Endothelial cell of umbilical vein (primary cell): ENCODE results near the gene DBP. TPM values are rescaled to one million over a fixed set of nuclear protein-coding genes. Genes with fewer than 3 reads are reported as not detected.
A peak's percentile ranks its signal among the peaks of the same experiment; 100 is the strongest.

Source experiments
- BruUV-seq: library from RNA; stranded (reverse); fragments of 400-500 nt; replicated peaks from 2 replicates; lab custom pipeline; 2021; lab: Mats Ljungman, UMichigan
- CTCF ChIA-PET: fragments of 300-600, 350-600 bp; sonication (Branson Sonifier 250); formaldehyde crosslinking; loops from one replicate; lab custom pipeline; 2021; ENCODE audit warnings: antibody characterized with exemption, inconsistent platforms; lab: Charles Lee
- POLR2A ChIA-PET: fragments of 300-600, 350-600 bp; sonication (Branson Sonifier 250); formaldehyde crosslinking; loops from one replicate; lab custom pipeline; 2021; ENCODE audit warnings: antibody characterized with exemption, inconsistent platforms; lab: Charles Lee
- DNase-seq: peaks from one replicate; pipeline ENCODE4 v3.0.0-alpha.2; 2011; ENCODE audit warnings: low read depth, low spot score
- FAIRE-seq: peaks from 2 replicates; lab custom pipeline; 2011; peaks lifted over from hg19 to GRCh38; lab: Jason Lieb, UNC
- H2AFZ ChIP-seq: 2 replicates; pipeline ENCODE4 v1.6.0; 2012; ENCODE audit warnings: low read depth, low read length, control low read depth, inconsistent platforms
- H3K27ac ChIP-seq: 2 replicates; pipeline ENCODE4 v1.5.1; 2011; ENCODE audit warnings: low read depth, mild to moderate bottlenecking, control low read depth, low read length, moderate library complexity; ENCODE audit not compliant: insufficient read depth
- H3K27me3 ChIP-seq, 2 experiments: 2 replicates each; pipeline versions ENCODE4 v1.6.0 to v1.6.1; 2011; ENCODE audit warnings: low read length in 2 of 2, mixed read lengths in 1 of 2; ENCODE audit not compliant: control insufficient read depth in 2 of 2, insufficient read depth in 2 of 2
- H3K36me3 ChIP-seq, 2 experiments: 2 replicates in 1 of 2; 3 replicates in 1 of 2; pipeline ENCODE4 v1.5.1; 2011; ENCODE audit warnings: low read length in 2 of 2, mild to moderate bottlenecking in 1 of 2, moderate library complexity in 1 of 2; ENCODE audit not compliant: control insufficient read depth in 2 of 2, insufficient read depth in 2 of 2; ENCODE audit errors: extremely low read depth in 1 of 2
- H3K4me1 ChIP-seq: 3 replicates; pipeline ENCODE4 v1.5.1; 2011; ENCODE audit warnings: mild to moderate bottlenecking, low read length; ENCODE audit not compliant: control insufficient read depth, insufficient read depth; ENCODE audit errors: extremely low read depth
- H3K4me2 ChIP-seq: 2 replicates; pipeline ENCODE4 v1.6.1; 2011; ENCODE audit warnings: low read length, control low read depth, mixed read lengths; ENCODE audit not compliant: insufficient read depth
- H3K4me3 ChIP-seq, 3 experiments: fragments of 200-600 bp in 1 of 3; sonication (generic), shearing (Covaris generic) in 1 of 3; replicated peaks in 1 of 3; 2 replicates each; pipeline ENCODE4 v1.5.1; 2011 to 2016; ENCODE audit warnings: control low read depth in 3 of 3, low read length in 3 of 3, mild to moderate bottlenecking in 2 of 3, inconsistent platforms in 1 of 3, low read depth in 1 of 3, moderate library complexity in 1 of 3; ENCODE audit not compliant: insufficient read depth in 1 of 3
- H3K79me2 ChIP-seq: 2 replicates; pipeline ENCODE4 v1.6.0; 2012; ENCODE audit warnings: low read length, inconsistent platforms; ENCODE audit not compliant: control insufficient read depth, insufficient read depth
- H3K9ac ChIP-seq: replicated peaks from 2 replicates; pipeline ENCODE3; 2011; ENCODE audit warnings: low read length, control low read depth; ENCODE audit not compliant: insufficient read depth; ENCODE audit errors: extremely low read depth
- H3K9me1 ChIP-seq: replicated peaks from 3 replicates; pipeline ENCODE4 v1.6.0; 2011; ENCODE audit warnings: mild to moderate bottlenecking, low read length; ENCODE audit not compliant: control insufficient read depth, insufficient read depth; ENCODE audit errors: extremely low read depth
- H3K9me3 ChIP-seq: replicated peaks from 2 replicates; pipeline ENCODE4 v1.5.1; 2012; ENCODE audit warnings: low read length, inconsistent platforms; ENCODE audit not compliant: control insufficient read depth, insufficient read depth
- H4K20me1 ChIP-seq: replicated peaks from 2 replicates; pipeline ENCODE3; 2011; ENCODE audit warnings: mild to moderate bottlenecking, low read length; ENCODE audit not compliant: control insufficient read depth, insufficient read depth; ENCODE audit errors: extremely low read depth
- CTCF ChIP-seq, 2 donors: IDR thresholded peaks; 1 replicate in 1 of 2; 2 replicates in 1 of 2; pipeline ENCODE4 v1.5.1; 2011; ENCODE audit warnings: low read length in 2 of 2, mild to moderate bottlenecking in 2 of 2, moderate library complexity in 2 of 2, control low read depth in 1 of 2, inconsistent platforms in 1 of 2, low read depth in 1 of 2; ENCODE audit not compliant: insufficient read depth in 1 of 2; ENCODE audit errors: extremely low read depth in 1 of 2
- EZH2 ChIP-seq: IDR thresholded peaks from 2 replicates; pipeline ENCODE4 v1.6.1; 2012; ENCODE audit warnings: borderline replicate concordance, low read depth, mild to moderate bottlenecking, moderate library complexity, low read length, inconsistent platforms; ENCODE audit not compliant: severe bottlenecking
- FOS ChIP-seq: IDR thresholded peaks from 2 replicates; pipeline ENCODE4 v1.6.1; 2011; ENCODE audit warnings: mild to moderate bottlenecking, low read length, moderate library complexity, borderline replicate concordance; ENCODE audit not compliant: insufficient read depth
- GATA2 ChIP-seq: IDR thresholded peaks from 2 replicates; pipeline ENCODE4 v1.7.0; 2011; ENCODE audit warnings: low read depth, mild to moderate bottlenecking, moderate library complexity, mixed read lengths, low read length; ENCODE audit not compliant: insufficient read length, insufficient read depth
- JUN ChIP-seq: IDR thresholded peaks from 2 replicates; pipeline ENCODE4 v1.6.1; 2011; ENCODE audit warnings: borderline replicate concordance, low read depth; ENCODE audit not compliant: insufficient read length, insufficient read depth
- MAX ChIP-seq: IDR thresholded peaks from 2 replicates; pipeline ENCODE4 v1.6.1; 2011; ENCODE audit not compliant: insufficient read depth, insufficient read length
- MYC ChIP-seq: IDR thresholded peaks from one replicate; pipeline ENCODE4 v1.6.1; 2011; ENCODE audit warnings: mild to moderate bottlenecking, low read depth, low read length
- POLR2A ChIP-seq: IDR thresholded peaks from 2 replicates; pipeline ENCODE4 v1.6.1; 2012; ENCODE audit warnings: low read depth, mild to moderate bottlenecking, control low read depth, low read length
- POLR2AphosphoS5 ChIP-seq: IDR thresholded peaks from 2 replicates; pipeline ENCODE4 v1.6.1; 2012; ENCODE audit warnings: low read depth, mild to moderate bottlenecking, control low read depth, low read length, moderate library complexity; ENCODE audit not compliant: insufficient read depth
- dilution Hi-C: fragments of 300-500 bp; cut with MboI; formaldehyde crosslinking; loops from one replicate; pipeline ENCODE4 v1.15.0; 2019; ENCODE audit warnings: low sequenced_read_pairs; ENCODE audit not compliant: extremely low pct_ligation_motif_present
- intact Hi-C: fragments of 100-400 bp; cut with micrococcal nuclease; formaldehyde crosslinking; loops from one replicate; pipeline ENCODE4 v1.10.0; 2022
- polyA plus RNA-seq, 4 experiments: library from polyadenylated mRNA; depleted of rRNA in 3 of 4; stranded (reverse) in 3 of 4; unstranded in 1 of 4; fragments of >200 nt; gene quantifications; 2 replicates each; pipeline versions ENCODE4 v1.2.1 to v1.2.3, GENCODE V29; 2011 to 2012; ENCODE audit warnings: missing spikeins in 1 of 4
- total RNA-seq: library from RNA; stranded (reverse); gene quantifications from 2 replicates; pipeline ENCODE4 v1.2.3, GENCODE V29; 2021

Gene DBP
- total and polyA plus RNA-seq, 2 donors (not counting 3 experiments of a cell fraction or from before 2014, with no cell fraction given) = 1.5 to 1.8 TPM

- FAIRE-seq (peak; percentile 99), DNase-seq (peak; percentile 100)
- Histone ChIP-seq H3K36me3 (peaks cover 19 to 24% of the 10 kb centered on the region in 2 experiments), H3K27me3 (no peaks in the 10 kb centered on the region), H4K20me1 (no peaks in the 10 kb centered on the region), H3K4me3 (peak within 1 kb of the TSS; percentile 85 to 99 (median 96)), H3K4me2 (peak within 1 kb of the TSS; percentile 99), H3K79me2 (peaks cover 38% of the 10 kb centered on the region), H3K9me3 (no peaks in the 10 kb centered on the region), H3K4me1 (peaks cover 31% of the 10 kb centered on the region), H3K9ac (peak within 1 kb of the TSS; percentile 99), H2AFZ (peak within 1 kb of the TSS; percentile 81), H3K9me1 (no peaks in the 10 kb centered on the region), H3K27ac (peak within 1 kb of the TSS; percentile 86)
- peak; percentile 2 for TF ChIP-seq JUN
- peak; percentile 47 for TF ChIP-seq MYC
- TF ChIP-seq MAX = peak; percentile 59
- TF ChIP-seq POLR2AphosphoS5 = peak; percentile 98
- peak; percentile 96 for TF ChIP-seq POLR2A
- no peak for TF ChIP-seq EZH2
- TF ChIP-seq GATA2 = peak; percentile 23
- peak; percentile 18 for TF ChIP-seq FOS
- TF ChIP-seq CTCF (IDR thresholded peaks at IDR 0.05; ENCODE audit: extremely low read depth in 1 of 2, insufficient read depth in 1 of 2, low read depth in 1 of 2, low read length in 2 of 2) = no peak
- dilution Hi-C loops = no loop called here
- BruUV-seq = no TSS peak
- intact Hi-C loops = loop anchor here (1.0 kb wide), 1 partner anchor 18 kb away; the partner anchor contains the start of gene DBP
- CTCF ChIA-PET = interaction anchor here (0.7 to 1.4 kb wide), 4 partner anchors 10 to 27 kb away, joined by 3 to 12 read pairs (median 4); partner anchors contain the start of gene CA11
- POLR2A ChIA-PET = interaction anchor here (0.5 to 1.6 kb wide), 13 partner anchors 10 to 374 kb away, joined by 3 to 15 read pairs (median 4); partner anchors contain the start of genes GYS1 and RUVBL2
Measured at GRCh38 chr19:48618916-48619691, 18.1 kb downstream of the DBP start, which contains the start of the genes RPL18 and SPHK2. TSS of gene RPL18 (minus strand) at chr19:48619178. CDS start at chr19:48619143, 35 bp downstream. TSS of gene SPHK2 (plus strand) at chr19:48619506. CDS start at chr19:48620515, 1,009 bp downstream.
